Neural cell (in vitro differentiated cells): ENCODE measurements around the gene MACROD1. TPM values are rescaled to one million over a fixed set of nuclear protein-coding genes. Genes with fewer than 3 reads are reported as not detected.

Experiments
- H2AFZ ChIP-seq: fragments of 200-600, 300-800 bp; sonication (generic), shearing (Covaris generic); 2 replicates; pipeline ENCODE4 v1.6.0; 2014; ENCODE audit warnings: low read depth, mild to moderate bottlenecking, antibody characterized with exemption, low read length, moderate library complexity
- H3F3A ChIP-seq: fragments of 200-600 bp; shearing (Covaris generic); 2 replicates; pipeline ENCODE4 v1.6.1; 2016; ENCODE audit warnings: mild to moderate bottlenecking, moderate library complexity, mixed read lengths, antibody characterized with exemption, low read length; ENCODE audit not compliant: insufficient read depth, poor library complexity, severe bottlenecking
- H3K27ac ChIP-seq: fragments of 200-600, 300-800 bp; sonication (generic), shearing (Covaris generic); 2 replicates; pipeline ENCODE4 v1.5.1; 2014; ENCODE audit warnings: mild to moderate bottlenecking, low read length, moderate library complexity
- H3K27me3 ChIP-seq: fragments of 300-800, 200-600 bp; sonication (generic), shearing (Covaris generic); 2 replicates; pipeline ENCODE4 v1.6.0; 2014; ENCODE audit warnings: mild to moderate bottlenecking, low read depth, low read length, moderate library complexity; ENCODE audit not compliant: insufficient read depth
- H3K36me3 ChIP-seq: fragments of 300-800, 200-600 bp; sonication (generic), shearing (Covaris generic); 2 replicates; pipeline ENCODE4 v1.5.1; 2014; ENCODE audit warnings: mild to moderate bottlenecking, antibody characterized with exemption, low read length, moderate library complexity; ENCODE audit not compliant: insufficient read depth
- H3K4me2 ChIP-seq: fragments of 300-800, 200-600 bp; sonication (generic), shearing (Covaris generic); 2 replicates; pipeline ENCODE4 v1.6.0; 2014; ENCODE audit warnings: mild to moderate bottlenecking, low read length
- H3K4me3 ChIP-seq: fragments of 300-800, 200-600 bp; sonication (generic), shearing (Covaris generic); 2 replicates; pipeline ENCODE4 v1.5.1; 2014; ENCODE audit warnings: mild to moderate bottlenecking, low read length, moderate library complexity
- H3K79me2 ChIP-seq: fragments of 200-600 bp; shearing (Covaris generic); replicated peaks from 2 replicates; pipeline ENCODE4 v1.6.0; 2014; ENCODE audit warnings: mild to moderate bottlenecking, low read length, moderate library complexity; ENCODE audit not compliant: insufficient read depth
- H3K9ac ChIP-seq: fragments of 300-800, 200-600 bp; sonication (generic), shearing (Covaris generic); 2 replicates; pipeline ENCODE4 v1.6.1; 2016; ENCODE audit warnings: mild to moderate bottlenecking, low read length, mixed read lengths
- H3K9me2 ChIP-seq: fragments of 200-600 bp; shearing (Covaris generic); 2 replicates; pipeline ENCODE4 v1.6.1; 2016; ENCODE audit warnings: mild to moderate bottlenecking, low read length, mixed read lengths; ENCODE audit not compliant: insufficient read depth
- H3K9me3 ChIP-seq: fragments of 200-600, 300-800 bp; sonication (generic), shearing (Covaris generic); 2 replicates; pipeline ENCODE4 v1.6.1; 2016; ENCODE audit warnings: mild to moderate bottlenecking, mixed run types, low read length, moderate library complexity, mixed read lengths
- H4K20me1 ChIP-seq: fragments of 200-600 bp; shearing (Covaris generic); 2 replicates; pipeline ENCODE4 v1.6.1; 2016; ENCODE audit warnings: mild to moderate bottlenecking, mixed run types; ENCODE audit not compliant: insufficient read depth
- EZH2 ChIP-seq: fragments of 200-600, 300-800 bp; shearing (Covaris generic), sonication (generic); IDR thresholded peaks from 2 replicates; pipeline ENCODE4 v1.6.1; 2014; ENCODE audit warnings: antibody characterized with exemption, low read length, borderline replicate concordance, mild to moderate bottlenecking; ENCODE audit not compliant: insufficient read depth, poor library complexity, severe bottlenecking
- MXI1 ChIP-seq: fragments of 450-650 bp; conservative IDR thresholded peaks from 2 replicates; pipeline ENCODE4 v1.6.1; 2014; ENCODE audit warnings: antibody characterized with exemption, mild to moderate bottlenecking; ENCODE audit not compliant: poor library complexity, severe bottlenecking
- POLR2AphosphoS5 ChIP-seq: IDR thresholded peaks from 2 replicates; pipeline ENCODE4 v1.6.1; 2012
- RAD21 ChIP-seq: fragments of 450-650 bp; conservative IDR thresholded peaks from 2 replicates; pipeline ENCODE4 v1.6.1; 2014; ENCODE audit warnings: antibody characterized with exemption, mild to moderate bottlenecking, moderate library complexity
- REST ChIP-seq: IDR thresholded peaks from 2 replicates; pipeline ENCODE4 v1.6.1; 2012; ENCODE audit warnings: borderline replicate concordance
- SMC3 ChIP-seq: fragments of 450-650 bp; conservative IDR thresholded peaks from 2 replicates; pipeline ENCODE4 v1.6.1; 2014; ENCODE audit warnings: antibody characterized with exemption, mild to moderate bottlenecking, moderate library complexity; ENCODE audit not compliant: poor library complexity
- TAF1 ChIP-seq: IDR thresholded peaks from 2 replicates; pipeline ENCODE4 v1.6.1; 2012; ENCODE audit warnings: low read depth
- polyA plus RNA-seq: library from polyadenylated mRNA; depleted of rRNA; stranded (reverse); fragments of >200 nt; gene quantifications from 2 replicates; pipeline ENCODE4 v1.2.3, GENCODE V29; 2014
- TF ChIP-seq, protein P1 (sequence below): fragments of 450-650 bp; IDR thresholded peaks from 2 replicates; pipeline ENCODE4 v1.5.1; 2014; ENCODE audit warnings: antibody characterized with exemption, mild to moderate bottlenecking, moderate library complexity; ENCODE audit not compliant: poor library complexity, severe bottlenecking

MACROD1 gene
- polyA plus RNA-seq, 1 donor from 2014 or later = 30.8 TPM

DNA sequence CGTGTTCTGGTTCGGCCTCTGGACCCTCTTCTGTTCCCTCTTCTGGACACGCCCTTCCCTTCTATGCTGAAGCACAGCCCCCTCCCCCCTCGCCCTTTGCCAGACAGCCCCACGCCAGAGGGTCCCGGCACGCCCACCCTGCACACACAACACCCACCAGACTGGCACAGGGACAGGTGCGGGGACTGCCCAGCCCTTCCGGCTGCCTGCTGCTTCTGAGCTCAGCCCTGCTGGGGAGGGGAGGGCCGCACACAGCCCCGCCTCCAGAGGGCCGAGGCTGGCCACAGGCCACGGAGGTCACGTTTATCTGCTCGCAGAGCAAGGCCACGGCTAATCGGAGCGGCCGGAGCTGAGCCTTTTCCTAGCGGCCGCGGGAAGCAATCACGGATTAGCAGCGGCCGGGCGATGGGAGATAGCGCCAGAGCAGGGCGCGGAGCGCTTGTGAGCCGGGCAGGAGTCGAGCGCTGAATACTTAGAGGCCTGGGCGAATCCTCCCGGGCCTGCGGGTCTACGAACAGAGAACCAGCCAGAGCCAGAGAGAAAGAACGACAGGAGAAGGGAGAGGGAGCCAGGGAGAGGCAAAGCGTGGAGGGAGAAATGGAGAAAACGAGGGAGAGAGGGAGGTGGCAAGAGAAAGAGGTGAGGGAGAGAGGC is 158.2 kb downstream of the MACROD1 start:
- no peaks in the 10 kb centered on the region for H3K36me3 ChIP-seq
- no peak for TF ChIP-seq POLR2AphosphoS5
- TF ChIP-seq RAD21 = peak; percentile 32
- TF ChIP-seq, protein P1, sequence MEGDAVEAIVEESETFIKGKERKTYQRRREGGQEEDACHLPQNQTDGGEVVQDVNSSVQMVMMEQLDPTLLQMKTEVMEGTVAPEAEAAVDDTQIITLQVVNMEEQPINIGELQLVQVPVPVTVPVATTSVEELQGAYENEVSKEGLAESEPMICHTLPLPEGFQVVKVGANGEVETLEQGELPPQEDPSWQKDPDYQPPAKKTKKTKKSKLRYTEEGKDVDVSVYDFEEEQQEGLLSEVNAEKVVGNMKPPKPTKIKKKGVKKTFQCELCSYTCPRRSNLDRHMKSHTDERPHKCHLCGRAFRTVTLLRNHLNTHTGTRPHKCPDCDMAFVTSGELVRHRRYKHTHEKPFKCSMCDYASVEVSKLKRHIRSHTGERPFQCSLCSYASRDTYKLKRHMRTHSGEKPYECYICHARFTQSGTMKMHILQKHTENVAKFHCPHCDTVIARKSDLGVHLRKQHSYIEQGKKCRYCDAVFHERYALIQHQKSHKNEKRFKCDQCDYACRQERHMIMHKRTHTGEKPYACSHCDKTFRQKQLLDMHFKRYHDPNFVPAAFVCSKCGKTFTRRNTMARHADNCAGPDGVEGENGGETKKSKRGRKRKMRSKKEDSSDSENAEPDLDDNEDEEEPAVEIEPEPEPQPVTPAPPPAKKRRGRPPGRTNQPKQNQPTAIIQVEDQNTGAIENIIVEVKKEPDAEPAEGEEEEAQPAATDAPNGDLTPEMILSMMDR = peak; percentile 53
- peak; percentile 35 for TF ChIP-seq SMC3
- peak overlapping the region; percentile 37 for H3K9ac ChIP-seq
- H3K9me3 ChIP-seq = no peaks in the 10 kb centered on the region
- peak overlapping the region; percentile 8 for H2AFZ ChIP-seq
- no peak overlapping the region for H3K27ac ChIP-seq
- H3K9me2 ChIP-seq = no peaks in the 10 kb centered on the region
- peak overlapping the region; percentile 55 for H3K4me2 ChIP-seq
- H3K4me3 ChIP-seq = peak overlapping the region; percentile 50
- no peaks in the 10 kb centered on the region for H3K79me2 ChIP-seq
- H3F3A ChIP-seq = no peaks in the 10 kb centered on the region
- no peaks in the 10 kb centered on the region for H4K20me1 ChIP-seq
- peaks cover 7% of the 10 kb centered on the region for H3K27me3 ChIP-seq

GRCh38 chr11:64007160-64007628 is 158.7 kb downstream of the MACROD1 start:
- no peaks in the 10 kb centered on the region for H3K9me3 ChIP-seq
- peak overlapping the region; percentile 50 for H3K4me3 ChIP-seq
- no peaks in the 10 kb centered on the region for H3F3A ChIP-seq
- H2AFZ ChIP-seq = no peak overlapping the region
- no peak overlapping the region for H3K4me2 ChIP-seq
- no peaks in the 10 kb centered on the region for H4K20me1 ChIP-seq
- H3K36me3 ChIP-seq = no peaks in the 10 kb centered on the region
- peaks cover 7% of the 10 kb centered on the region for H3K27me3 ChIP-seq
- no peak overlapping the region for H3K9ac ChIP-seq
- H3K9me2 ChIP-seq = no peaks in the 10 kb centered on the region
- no peaks in the 10 kb centered on the region for H3K79me2 ChIP-seq
- no peak overlapping the region for H3K27ac ChIP-seq
- TF ChIP-seq EZH2 = no peak
- TF ChIP-seq, protein P1 = no peak
- TF ChIP-seq SMC3 = no peak
- no peak for TF ChIP-seq POLR2AphosphoS5
- TF ChIP-seq MXI1 = no peak
- no peak for TF ChIP-seq RAD21
- TF ChIP-seq REST = no peak
- TF ChIP-seq TAF1 = no peak
